Measurements from ENCODE around the gene ZCCHC24. TPM values are rescaled to one million over a fixed set of nuclear protein-coding genes. Genes with fewer than 3 reads are reported as not detected.

The ZCCHC24 gene
- total and polyA plus RNA-seq, 2 donors from 2014 or later: 8.4 to 21.3 TPM

DNA sequence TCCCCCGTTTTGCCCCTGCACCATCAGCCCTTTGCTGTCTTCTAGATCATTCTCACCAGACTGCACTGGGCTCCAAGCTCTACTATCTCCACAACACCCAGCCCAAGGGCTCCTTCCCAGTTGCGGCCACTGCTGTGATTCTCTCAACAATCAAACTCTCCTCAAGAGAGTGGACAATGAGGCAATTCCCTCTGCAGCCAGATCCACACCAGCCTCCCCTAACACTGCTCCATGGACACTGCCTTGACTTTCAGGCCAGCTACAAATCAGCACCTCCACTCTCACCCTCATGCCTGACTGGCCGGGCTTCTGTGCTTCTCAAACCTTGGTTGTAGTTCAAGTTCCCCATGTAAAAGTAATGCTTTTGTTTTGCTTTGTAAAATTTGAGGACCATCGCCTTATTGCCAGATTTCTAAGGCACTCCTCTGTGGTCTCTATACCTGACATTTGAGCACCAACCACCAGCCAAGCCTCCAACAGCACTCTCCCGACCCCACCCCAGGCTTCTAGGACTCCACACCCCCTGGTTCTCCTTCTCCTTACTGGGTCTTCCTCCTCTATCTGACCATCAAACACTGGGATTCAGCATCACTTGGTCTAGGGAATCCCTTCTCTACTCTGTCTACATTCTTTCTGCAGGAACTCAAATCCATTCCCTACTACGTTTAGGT lies 52.8 kb downstream of the ZCCHC24 start:
- FAIRE-seq (no peak), DNase-seq (peak in 2 of 5 donors; percentile 15 to 16)
- Histone ChIP-seq H3K4me3 (ENCODE audit: low read length in 3 of 3) (no peak overlapping the region), H3K27me3 (ENCODE audit: control insufficient read depth, insufficient read depth, low read length) (no peaks in the 10 kb centered on the region), H3K4me1 (ENCODE audit: control insufficient read depth in 2 of 3, insufficient read depth in 2 of 3, low read depth in 1 of 3, low read length in 3 of 3) (no peaks in the 10 kb centered on the region), H3K9me3 (ENCODE audit: control insufficient read depth in 2 of 3, insufficient read depth in 1 of 3, low read length in 3 of 3) (no peaks in the 10 kb centered on the region), H3K27ac (ENCODE audit: low read depth in 2 of 2, low read length in 2 of 2) (no peak overlapping the region), H3K36me3 (ENCODE audit: control insufficient read depth in 2 of 3, insufficient read depth in 3 of 3, low read length in 3 of 3) (peaks cover 0 to 3% (median 0%) of the 10 kb centered on the region in 3 donors), H3K9ac (ENCODE audit: low read length in 3 of 3) (no peak overlapping the region)
- TF ChIP-seq, protein P1, sequence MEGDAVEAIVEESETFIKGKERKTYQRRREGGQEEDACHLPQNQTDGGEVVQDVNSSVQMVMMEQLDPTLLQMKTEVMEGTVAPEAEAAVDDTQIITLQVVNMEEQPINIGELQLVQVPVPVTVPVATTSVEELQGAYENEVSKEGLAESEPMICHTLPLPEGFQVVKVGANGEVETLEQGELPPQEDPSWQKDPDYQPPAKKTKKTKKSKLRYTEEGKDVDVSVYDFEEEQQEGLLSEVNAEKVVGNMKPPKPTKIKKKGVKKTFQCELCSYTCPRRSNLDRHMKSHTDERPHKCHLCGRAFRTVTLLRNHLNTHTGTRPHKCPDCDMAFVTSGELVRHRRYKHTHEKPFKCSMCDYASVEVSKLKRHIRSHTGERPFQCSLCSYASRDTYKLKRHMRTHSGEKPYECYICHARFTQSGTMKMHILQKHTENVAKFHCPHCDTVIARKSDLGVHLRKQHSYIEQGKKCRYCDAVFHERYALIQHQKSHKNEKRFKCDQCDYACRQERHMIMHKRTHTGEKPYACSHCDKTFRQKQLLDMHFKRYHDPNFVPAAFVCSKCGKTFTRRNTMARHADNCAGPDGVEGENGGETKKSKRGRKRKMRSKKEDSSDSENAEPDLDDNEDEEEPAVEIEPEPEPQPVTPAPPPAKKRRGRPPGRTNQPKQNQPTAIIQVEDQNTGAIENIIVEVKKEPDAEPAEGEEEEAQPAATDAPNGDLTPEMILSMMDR (IDR thresholded peaks at IDR 0.05; ENCODE audit: borderline replicate concordance, extremely low read depth, insufficient read depth): no peak
- intact Hi-C loops (cut with DNase I): no loop called here

DNA sequence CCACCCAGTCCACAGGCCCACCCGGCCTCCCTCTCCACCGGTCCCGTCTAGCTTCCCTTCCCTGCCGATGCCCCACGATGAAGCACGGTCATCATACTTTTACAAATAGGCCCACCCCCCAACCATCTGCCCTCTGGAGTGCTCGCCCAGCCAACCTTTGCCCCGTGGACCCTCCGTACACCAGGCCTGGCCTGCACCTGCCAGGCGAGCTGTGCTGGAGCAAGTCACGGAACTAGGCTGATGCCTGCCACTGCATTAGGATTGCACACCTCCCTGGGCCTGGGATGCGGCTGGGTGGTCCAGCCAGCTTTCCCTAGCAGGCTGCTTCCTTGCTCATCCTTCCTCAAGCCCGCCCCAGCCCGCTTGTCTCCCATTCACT lies 53.4 kb downstream of the ZCCHC24 start:
- Histone ChIP-seq H3K9me3 (ENCODE audit: control insufficient read depth in 2 of 3, insufficient read depth in 1 of 3, low read length in 3 of 3) (no peaks in the 10 kb centered on the region), H3K27me3 (ENCODE audit: control insufficient read depth, insufficient read depth, low read length) (no peaks in the 10 kb centered on the region), H3K4me3 (ENCODE audit: low read length in 3 of 3) (no peak overlapping the region), H3K9ac (ENCODE audit: low read length in 3 of 3) (no peak overlapping the region), H3K4me1 (ENCODE audit: control insufficient read depth in 2 of 3, insufficient read depth in 2 of 3, low read depth in 1 of 3, low read length in 3 of 3) (no peaks in the 10 kb centered on the region), H3K36me3 (ENCODE audit: control insufficient read depth in 2 of 3, insufficient read depth in 3 of 3, low read length in 3 of 3) (peaks cover 0 to 3% (median 0%) of the 10 kb centered on the region in 3 donors), H3K27ac (ENCODE audit: low read depth in 2 of 2, low read length in 2 of 2) (no peak overlapping the region)
- peak in 2 of 5 donors; percentile 29 to 49 for DNase-seq
- intact Hi-C loops (cut with DNase I): no loop called here
- TF ChIP-seq, protein P1 (IDR thresholded peaks at IDR 0.05; ENCODE audit: borderline replicate concordance, extremely low read depth, insufficient read depth): no peak
- FAIRE-seq: no peak

DNA sequence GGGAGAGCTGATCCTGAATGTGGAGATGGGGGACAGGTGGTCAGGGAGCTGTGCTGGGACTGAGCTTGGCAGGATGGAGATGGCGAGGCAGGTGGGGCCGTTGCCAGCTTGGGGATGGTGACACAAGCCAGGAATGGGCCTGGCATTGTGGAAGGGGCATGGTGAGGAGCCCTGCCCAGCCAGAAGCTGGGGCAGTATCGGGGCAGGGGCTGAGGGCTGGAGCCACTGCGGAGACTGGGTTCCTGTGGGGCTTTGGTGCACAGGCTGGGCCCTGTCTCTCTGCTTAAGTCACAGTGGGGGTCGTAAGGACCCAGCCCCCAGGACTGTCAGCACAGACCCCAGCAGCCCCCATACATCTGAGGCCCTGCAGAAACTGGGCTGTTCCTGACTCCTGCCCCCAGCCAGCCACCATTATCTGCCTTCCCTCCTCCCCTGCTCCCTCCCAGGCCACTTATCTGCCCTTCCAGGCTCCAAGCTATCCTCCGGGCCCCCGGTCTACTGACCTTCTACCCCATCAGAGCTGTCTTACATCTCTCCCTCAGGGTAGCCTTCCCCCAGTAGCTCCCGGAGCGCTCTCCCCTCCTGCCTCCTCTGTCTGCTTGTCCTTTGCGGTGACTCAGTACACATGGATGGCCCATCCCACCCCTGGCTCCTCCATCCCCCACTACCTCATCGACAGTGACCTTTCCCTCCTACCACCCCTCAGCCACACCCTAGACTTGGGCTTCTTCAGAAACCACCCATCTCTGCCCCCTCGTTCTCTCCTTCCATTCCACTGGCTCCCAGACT lies 54.0 kb downstream of the ZCCHC24 start:
- intact Hi-C loops (cut with DNase I): no loop called here
- TF ChIP-seq, protein P1 (IDR thresholded peaks at IDR 0.05; ENCODE audit: borderline replicate concordance, extremely low read depth, insufficient read depth): no peak
- no peak for FAIRE-seq
- no peaks in the 10 kb centered on the region for H3K27me3 ChIP-seq (ENCODE audit: control insufficient read depth, insufficient read depth, low read length)
- no peak overlapping the region for H3K4me3 ChIP-seq (ENCODE audit: low read length in 3 of 3)
- no peaks in the 10 kb centered on the region for H3K4me1 ChIP-seq (ENCODE audit: control insufficient read depth in 2 of 3, insufficient read depth in 2 of 3, low read depth in 1 of 3, low read length in 3 of 3)
- H3K9me3 ChIP-seq (ENCODE audit: control insufficient read depth in 2 of 3, insufficient read depth in 1 of 3, low read length in 3 of 3): no peaks in the 10 kb centered on the region
- peak in 2 of 5 donors; percentile 34 to 48 for DNase-seq
- H3K36me3 ChIP-seq (ENCODE audit: control insufficient read depth in 2 of 3, insufficient read depth in 3 of 3, low read length in 3 of 3): peaks cover 0 to 3% (median 0%) of the 10 kb centered on the region in 3 donors
- no peak overlapping the region for H3K9ac ChIP-seq (ENCODE audit: low read length in 3 of 3)
- no peak overlapping the region for H3K27ac ChIP-seq (ENCODE audit: low read depth in 2 of 2, low read length in 2 of 2)

All from kidney (tissue), 14 donors.